ENCODE data around the gene DDX52. TPM values are rescaled to one million over a fixed set of nuclear protein-coding genes. Genes with fewer than 3 reads are reported as not detected.

The DDX52 gene
- polyA plus RNA-seq, 6 donors from 2014 or later: 5.5 to 16.9 (median 12.3) TPM

DNA sequence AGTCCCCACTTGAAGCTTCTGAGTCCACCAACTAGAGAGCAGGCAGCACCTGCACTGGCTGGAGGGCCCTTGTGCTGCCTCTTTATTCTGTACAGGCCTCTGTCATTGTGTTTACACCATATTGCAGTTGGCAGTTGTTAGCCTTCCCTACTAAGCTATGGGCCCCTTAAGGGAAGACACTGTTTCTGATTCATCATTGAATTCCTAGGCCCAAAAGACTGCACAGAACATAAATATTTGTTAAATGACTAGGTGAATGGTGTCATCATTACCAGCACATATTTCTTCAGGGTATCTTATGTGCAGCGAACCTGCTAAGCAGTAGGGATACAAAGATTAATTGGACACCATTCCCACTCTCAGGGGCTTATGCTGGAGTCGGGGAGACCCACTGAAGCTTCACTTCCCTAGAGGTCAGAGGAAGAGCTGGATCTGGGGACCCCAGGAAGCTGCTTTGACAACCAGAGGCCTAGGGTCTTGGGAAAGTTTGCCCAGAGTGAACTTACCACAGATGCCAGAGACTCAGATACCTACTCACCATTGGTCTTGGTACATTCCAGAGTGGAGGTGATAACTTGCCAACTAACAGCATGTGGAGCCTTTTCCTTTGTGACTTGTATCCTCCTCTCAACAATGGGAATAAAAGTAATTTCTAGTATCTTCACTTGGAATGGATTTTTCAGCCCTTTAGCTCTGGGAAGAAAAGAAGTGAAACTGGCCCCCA, 28.7 kb upstream of the DDX52 start:
- H3K36me3 Mint-ChIP-seq: no peaks in the 10 kb centered on the region
- DNase-seq: no peak

DNA sequence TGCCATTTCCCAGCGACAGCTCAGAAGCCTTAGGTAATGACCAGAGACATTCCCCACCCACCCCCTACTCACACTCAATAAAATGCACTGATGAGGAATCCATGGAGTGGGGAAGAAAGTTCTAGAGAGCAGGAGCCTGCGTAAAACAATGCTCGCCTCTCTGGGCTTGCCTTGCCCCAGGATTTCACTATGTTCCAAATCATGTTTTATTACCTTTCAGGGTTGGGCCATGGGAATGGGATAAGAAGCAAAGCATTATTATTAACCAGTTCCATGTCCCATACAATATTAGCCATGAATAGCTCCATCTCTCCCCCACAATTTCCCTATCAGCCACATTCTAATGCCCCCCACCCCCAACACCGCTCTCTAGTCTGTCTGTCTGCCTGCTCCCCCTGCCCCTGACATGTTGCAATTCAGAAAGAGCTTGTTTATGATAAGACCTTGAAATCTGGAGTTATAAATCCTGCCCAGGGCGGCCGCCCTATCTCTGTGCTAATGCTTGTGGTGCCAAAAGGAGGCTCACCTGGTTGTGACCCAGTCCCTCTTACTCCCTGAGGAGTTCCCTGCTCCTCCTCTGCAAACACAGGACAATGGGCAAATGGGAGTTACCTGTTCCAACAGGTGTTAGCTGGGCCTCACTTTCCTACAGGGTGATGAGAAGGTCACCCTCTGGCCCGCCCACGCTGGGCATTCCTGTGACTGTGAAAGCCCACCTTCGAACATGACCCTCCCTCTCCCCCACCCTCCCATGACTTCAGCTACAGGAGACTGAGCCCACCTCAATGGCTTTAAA, 28.0 kb upstream of the DDX52 start:
- no peak for ATAC-seq (ENCODE audit: low read depth in 2 of 2)
- H3K9me3 Mint-ChIP-seq: no peaks in the 10 kb centered on the region
- H3K27ac Mint-ChIP-seq: peak overlapping the region in 1 of 6 donors; percentile 49
- peaks cover under 1 to 12% (median 5%) of the 10 kb centered on the region in 3 donors for H3K27me3 Mint-ChIP-seq
- H3K36me3 Mint-ChIP-seq: no peaks in the 10 kb centered on the region
- H3K4me1 Mint-ChIP-seq: peaks cover 0 to 3% (median 0%) of the 10 kb centered on the region in 3 donors
- no peak for DNase-seq
- H3K4me3 Mint-ChIP-seq: no peak overlapping the region

More for the DNA sequence above, 28.7 kb upstream of the DDX52 start:
- Mint-ChIP-seq H3K27me3 (peaks cover 7 to 20% (median 13%) of the 10 kb centered on the region in 3 donors), H3K4me1 (peaks cover 0 to 11% (median 0%) of the 10 kb centered on the region in 3 donors), H3K27ac (no peak overlapping the region), H3K4me3 (no peak overlapping the region), H3K9me3 (no peaks in the 10 kb centered on the region)
- ATAC-seq (ENCODE audit: low read depth in 2 of 2): no peak

DNA sequence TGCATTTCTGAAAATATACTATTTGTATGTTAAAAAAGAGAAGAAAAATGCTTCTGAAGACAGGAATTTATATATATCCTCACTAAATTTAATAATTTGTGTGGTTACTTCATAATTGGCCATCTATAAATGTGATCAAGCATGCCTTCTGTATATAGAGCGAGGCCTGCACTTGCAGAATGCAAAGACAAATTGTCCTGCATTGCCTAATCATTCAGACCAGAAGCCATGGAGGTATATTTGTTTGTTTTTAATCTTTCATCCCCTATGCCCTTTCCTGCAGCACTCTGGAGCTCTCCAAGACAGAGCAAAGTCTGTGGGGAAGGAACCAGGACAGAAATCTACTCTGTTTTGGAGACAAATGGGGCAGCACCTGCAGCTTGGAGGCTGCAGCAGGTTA, 23.8 kb upstream of the DDX52 start:
- no peak overlapping the region for H3K27ac Mint-ChIP-seq
- H3K27me3 Mint-ChIP-seq: peaks cover 7 to 18% (median 11%) of the 10 kb centered on the region in 3 donors
- ATAC-seq (ENCODE audit: low read depth in 2 of 2): no peak
- no peak for DNase-seq
- no peak overlapping the region for H3K4me3 Mint-ChIP-seq
- H3K36me3 Mint-ChIP-seq: no peaks in the 10 kb centered on the region
- H3K9me3 Mint-ChIP-seq: no peaks in the 10 kb centered on the region
- H3K4me1 Mint-ChIP-seq: no peaks in the 10 kb centered on the region

DNA sequence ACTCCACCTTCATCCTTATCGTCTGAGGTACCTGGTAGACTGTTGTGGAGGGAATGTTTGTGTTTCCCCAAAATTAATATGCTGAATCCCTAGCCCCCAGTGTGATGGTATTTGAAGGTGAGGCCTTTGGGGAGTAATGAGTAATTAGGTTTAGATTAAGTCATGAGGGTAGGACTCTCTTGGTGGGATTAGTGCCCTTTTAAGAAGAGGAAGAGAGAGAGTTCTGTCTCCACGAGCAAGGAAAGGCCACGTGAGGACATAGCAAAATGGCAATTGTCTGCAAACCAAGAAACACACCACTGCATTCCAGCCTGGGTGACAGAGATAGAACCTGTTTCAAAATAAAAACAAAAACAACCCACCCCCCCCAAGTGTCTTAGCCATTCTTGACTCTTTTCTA, 21.0 kb upstream of the DDX52 start:
- Mint-ChIP-seq H3K27me3 (peaks cover 9 to 29% (median 19%) of the 10 kb centered on the region in 3 donors), H3K4me1 (no peaks in the 10 kb centered on the region), H3K27ac (no peak overlapping the region), H3K9me3 (no peaks in the 10 kb centered on the region), H3K4me3 (no peak overlapping the region), H3K36me3 (no peaks in the 10 kb centered on the region)
- no peak for ATAC-seq (ENCODE audit: low read depth in 2 of 2)
- no peak for DNase-seq

DNA sequence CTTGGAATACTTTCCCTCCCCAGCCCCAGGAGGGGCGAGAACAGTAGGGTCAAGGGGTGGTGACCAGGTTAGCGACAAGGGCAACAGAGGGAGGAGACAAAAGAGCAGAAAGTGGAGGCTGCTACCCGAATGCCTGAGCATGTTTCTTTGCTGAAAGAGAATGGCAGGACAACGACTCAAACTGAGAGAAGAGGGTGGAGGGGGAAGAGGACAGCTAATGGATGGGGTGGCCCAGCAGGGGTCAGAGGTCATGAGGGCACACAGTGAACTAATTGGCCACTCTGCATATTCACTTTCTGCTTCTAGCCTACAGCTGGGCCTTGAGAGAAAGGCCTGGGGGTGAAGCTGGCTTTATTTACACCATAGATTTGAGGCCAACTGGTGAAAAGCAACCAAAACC, 19.1 kb upstream of the DDX52 start:
- Mint-ChIP-seq H3K9me3 (no peaks in the 10 kb centered on the region), H3K27me3 (peaks cover 9 to 31% (median 19%) of the 10 kb centered on the region in 3 donors), H3K4me3 (no peak overlapping the region), H3K27ac (peak overlapping the region in 1 of 6 donors; percentile 85), H3K36me3 (no peaks in the 10 kb centered on the region), H3K4me1 (no peaks in the 10 kb centered on the region)
- DNase-seq (no peak), ATAC-seq (ENCODE audit: low read depth in 2 of 2) (no peak)

DNA sequence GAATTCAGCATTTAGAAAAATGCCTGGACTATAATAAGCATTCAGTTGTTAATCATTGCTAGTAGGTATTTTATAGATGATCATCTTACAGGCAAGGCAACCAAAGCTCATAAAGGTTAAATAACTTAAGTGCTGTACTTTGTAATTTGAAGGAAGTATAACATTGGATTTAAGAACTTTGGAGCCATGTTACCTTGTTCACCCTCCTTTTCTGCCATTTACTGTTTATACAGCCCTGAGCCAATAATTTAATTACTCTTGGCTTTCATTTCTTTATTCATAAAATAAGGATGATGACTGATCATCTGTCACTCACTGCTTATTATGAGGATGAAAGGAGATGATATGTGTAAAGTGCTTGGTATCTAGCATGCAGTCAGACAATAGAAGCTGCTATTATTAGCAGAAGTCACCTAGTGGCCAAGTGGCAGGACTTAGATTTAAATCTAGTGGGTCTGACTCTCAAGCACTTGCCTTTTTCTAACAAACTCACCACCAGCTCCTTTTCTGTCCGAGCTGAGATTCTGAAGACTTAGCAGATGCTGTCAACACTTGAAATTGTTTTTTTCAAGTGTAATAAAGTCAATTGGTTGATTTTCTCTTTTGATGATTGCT, 18.3 kb upstream of the DDX52 start:
- Mint-ChIP-seq H3K4me3 (no peak overlapping the region), H3K9me3 (no peaks in the 10 kb centered on the region), H3K36me3 (no peaks in the 10 kb centered on the region), H3K27ac (no peak overlapping the region), H3K4me1 (no peaks in the 10 kb centered on the region), H3K27me3 (peaks cover 9 to 34% (median 19%) of the 10 kb centered on the region in 3 donors)
- no peak for DNase-seq
- ATAC-seq (ENCODE audit: low read depth in 2 of 2): no peak

DNA sequence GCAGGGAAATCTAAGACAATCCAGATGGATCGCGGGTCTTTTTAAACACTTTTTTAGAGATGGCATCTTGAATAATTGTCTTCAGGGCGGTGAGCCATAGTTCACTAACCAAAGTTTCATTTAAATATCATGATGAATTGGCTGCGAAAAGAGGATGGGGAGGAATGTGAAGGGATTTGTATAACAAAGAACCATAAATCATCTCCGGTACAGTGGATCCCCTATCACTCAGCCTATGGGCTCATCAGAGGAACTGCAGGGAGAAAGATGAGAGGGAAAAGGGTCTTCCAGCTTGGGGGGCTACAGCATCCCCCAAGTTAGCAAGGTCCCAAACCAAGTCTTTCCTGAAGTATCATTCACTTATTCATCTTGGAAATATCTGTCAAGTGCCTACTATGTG, 16.7 kb upstream of the DDX52 start:
- ATAC-seq (ENCODE audit: low read depth in 2 of 2) (no peak), DNase-seq (no peak)
- Mint-ChIP-seq H3K36me3 (no peaks in the 10 kb centered on the region), H3K4me1 (no peaks in the 10 kb centered on the region), H3K27ac (no peak overlapping the region), H3K9me3 (no peaks in the 10 kb centered on the region), H3K27me3 (peaks cover 9 to 34% (median 9%) of the 10 kb centered on the region in 3 donors), H3K4me3 (no peak overlapping the region)

DNA sequence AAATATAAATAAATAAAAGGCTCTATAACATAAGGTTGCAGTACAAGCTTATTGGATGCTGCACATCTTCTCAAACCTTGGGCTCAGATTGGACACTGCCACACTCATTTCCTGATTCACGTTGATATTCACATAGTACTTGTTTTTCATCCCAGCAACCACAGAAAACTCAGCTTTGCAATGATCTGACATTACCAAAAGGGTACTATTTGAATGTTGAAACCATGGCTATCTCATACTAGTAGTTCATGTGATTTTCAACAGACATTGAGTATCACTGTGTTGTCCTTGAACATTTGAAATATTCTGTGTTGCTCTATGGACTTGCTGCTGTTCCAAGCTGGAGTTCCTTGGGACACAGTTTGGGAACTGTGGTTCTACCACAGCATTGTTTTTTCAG, 14.0 kb upstream of the DDX52 start:
- Mint-ChIP-seq H3K9me3 (no peaks in the 10 kb centered on the region), H3K4me1 (no peaks in the 10 kb centered on the region), H3K4me3 (no peak overlapping the region), H3K36me3 (no peaks in the 10 kb centered on the region), H3K27ac (no peak overlapping the region), H3K27me3 (peaks cover 3 to 18% (median 13%) of the 10 kb centered on the region in 3 donors)
- ATAC-seq (ENCODE audit: low read depth in 2 of 2) (no peak), DNase-seq (no peak)

DNA sequence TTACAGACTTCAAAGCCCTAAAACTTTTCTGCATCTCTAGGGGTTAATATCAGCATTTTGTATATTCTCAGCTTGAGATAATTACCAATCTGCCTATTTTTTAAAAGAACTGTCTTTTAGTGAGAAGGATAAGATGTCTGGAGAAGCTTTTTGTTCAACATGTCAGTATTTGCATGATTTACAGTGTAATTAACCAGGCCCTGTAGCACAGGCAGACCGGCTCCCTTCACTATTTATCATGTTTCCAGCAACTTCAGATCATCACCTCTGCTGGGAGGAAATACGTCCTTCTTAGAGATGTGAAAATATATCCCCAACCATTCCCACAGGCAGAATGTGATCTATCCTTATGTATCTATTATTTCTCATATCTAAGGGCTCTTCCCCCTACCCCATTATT, 8.6 kb upstream of the DDX52 start:
- H3K27ac Mint-ChIP-seq: no peak overlapping the region
- ATAC-seq (ENCODE audit: low read depth in 2 of 2) (no peak), DNase-seq (no peak)
- peaks cover 36 to 42% (median 38%) of the 10 kb centered on the region in 3 donors for H3K27me3 Mint-ChIP-seq
- H3K4me3 Mint-ChIP-seq: no peak overlapping the region
- no peaks in the 10 kb centered on the region for H3K9me3 Mint-ChIP-seq
- no peaks in the 10 kb centered on the region for H3K4me1 Mint-ChIP-seq
- H3K36me3 Mint-ChIP-seq: no peaks in the 10 kb centered on the region

DNA sequence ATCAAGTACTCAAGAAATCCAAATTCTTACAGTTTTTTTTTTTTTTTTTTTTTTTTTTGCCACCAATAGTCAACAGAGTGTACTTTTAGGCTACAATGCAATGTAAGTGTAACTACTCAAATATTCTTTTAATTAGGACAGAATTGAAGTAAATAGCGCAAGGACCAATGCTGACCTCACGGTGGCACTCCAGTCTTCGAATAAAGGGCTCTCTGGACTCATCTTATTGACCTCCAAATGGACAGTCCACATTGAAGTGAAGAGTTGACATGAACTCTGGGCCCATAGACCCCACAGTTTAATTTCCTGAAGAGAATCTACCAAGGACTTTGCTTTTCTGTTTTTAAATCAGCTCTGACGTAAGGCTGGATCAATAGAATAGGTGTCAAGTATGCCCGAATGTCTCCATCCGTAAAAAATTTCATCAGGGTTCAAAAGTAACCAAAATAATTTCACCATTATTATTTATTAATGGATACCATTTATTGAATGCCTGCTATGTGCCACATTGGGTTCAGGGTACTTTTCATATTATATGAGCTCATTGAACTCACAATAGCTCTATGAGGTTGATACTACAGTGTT, 7.3 kb upstream of the DDX52 start:
- ATAC-seq (ENCODE audit: low read depth in 2 of 2): no peak
- no peak for DNase-seq
- Mint-ChIP-seq H3K4me1 (no peaks in the 10 kb centered on the region), H3K9me3 (no peaks in the 10 kb centered on the region), H3K27ac (no peak overlapping the region), H3K27me3 (peaks cover 49 to 56% (median 50%) of the 10 kb centered on the region in 3 donors), H3K36me3 (no peaks in the 10 kb centered on the region), H3K4me3 (no peak overlapping the region)

DNA sequence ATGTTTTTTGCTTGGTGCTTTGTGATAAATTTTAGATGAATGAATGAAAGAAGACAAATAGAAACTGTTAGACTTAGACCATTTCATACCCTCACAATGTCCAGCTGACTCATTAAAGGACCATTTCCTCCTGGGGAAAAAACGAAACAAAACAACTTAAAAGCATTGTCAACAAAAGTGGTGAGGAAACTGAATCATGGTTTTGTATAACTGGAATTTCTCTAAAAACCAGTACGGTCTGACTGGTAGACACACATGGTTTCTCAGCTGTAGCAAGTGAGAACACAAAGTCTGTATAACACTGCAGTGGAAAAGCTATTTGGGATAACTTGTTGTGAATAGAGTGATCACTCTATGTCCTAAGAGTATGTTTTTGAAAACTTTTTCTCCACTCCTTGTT, 5.3 kb upstream of the DDX52 start:
- Mint-ChIP-seq H3K9me3 (no peaks in the 10 kb centered on the region), H3K27me3 (peaks cover 59 to 67% (median 64%) of the 10 kb centered on the region in 3 donors), H3K4me1 (peaks cover 3 to 5% (median 3%) of the 10 kb centered on the region in 3 donors), H3K36me3 (no peaks in the 10 kb centered on the region), H3K4me3 (no peak overlapping the region), H3K27ac (no peak overlapping the region)
- no peak for DNase-seq
- no peak for ATAC-seq (ENCODE audit: low read depth in 2 of 2)

DNA sequence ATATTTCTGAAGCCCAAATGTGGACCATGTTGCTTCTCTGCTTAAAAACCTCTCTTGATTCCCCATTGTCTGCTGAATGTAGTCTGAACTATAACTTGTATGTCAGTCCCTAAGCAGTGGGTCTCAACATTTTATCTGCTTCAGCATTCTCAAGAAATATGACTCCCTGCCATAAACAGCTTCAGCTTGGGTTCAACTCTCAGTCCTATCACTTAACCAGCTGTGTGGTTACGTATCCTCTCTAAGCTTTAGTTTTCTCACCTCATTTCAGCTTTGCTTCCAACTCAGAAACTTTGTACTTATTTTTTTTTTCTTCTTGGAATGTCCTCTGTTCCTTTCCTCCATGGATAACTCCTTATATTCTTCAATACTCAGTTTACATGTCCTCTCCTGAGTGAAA, 4.6 kb upstream of the DDX52 start:
- DNase-seq (no peak), ATAC-seq (ENCODE audit: low read depth in 2 of 2) (no peak)
- Mint-ChIP-seq H3K4me1 (peaks cover 8 to 11% (median 10%) of the 10 kb centered on the region in 3 donors), H3K27me3 (peaks cover 59 to 65% (median 63%) of the 10 kb centered on the region in 3 donors), H3K9me3 (no peaks in the 10 kb centered on the region), H3K4me3 (no peak overlapping the region), H3K27ac (peak overlapping the region in 1 of 6 donors; percentile 23), H3K36me3 (no peaks in the 10 kb centered on the region)

DNA sequence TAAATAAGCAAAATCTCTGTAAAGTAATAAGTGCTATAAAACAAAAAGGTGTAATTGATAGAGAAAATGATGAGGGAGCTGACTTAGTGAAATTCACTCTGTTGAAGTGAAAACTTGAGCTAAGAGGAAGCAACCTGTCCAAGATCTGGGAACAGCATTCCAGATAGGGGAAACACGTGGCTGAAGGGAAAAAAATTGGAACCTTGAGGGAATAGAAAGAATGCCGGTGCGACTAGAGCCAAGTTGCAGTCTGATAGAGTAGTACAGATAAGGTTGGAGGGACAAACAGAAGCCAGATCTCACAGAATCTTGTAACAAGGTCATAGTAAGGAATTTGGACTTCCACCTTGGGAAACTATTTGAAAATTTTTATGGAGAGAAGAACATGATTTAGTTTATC, 623 bp upstream of the DDX52 start:
- DNase-seq (no peak), ATAC-seq (ENCODE audit: low read depth in 2 of 2) (no peak)
- H3K4me1 Mint-ChIP-seq: peaks cover 22 to 40% (median 33%) of the 10 kb centered on the region in 3 donors
- H3K4me3 Mint-ChIP-seq: peak overlapping the region; percentile 93 to 99 (median 96)
- peaks cover 32 to 42% (median 38%) of the 10 kb centered on the region in 3 donors for H3K27me3 Mint-ChIP-seq
- H3K27ac Mint-ChIP-seq: peak overlapping the region in 5 of 6 donors; percentile 24 to 97 (median 92)
- no peaks in the 10 kb centered on the region for H3K9me3 Mint-ChIP-seq
- H3K36me3 Mint-ChIP-seq: peaks cover 7 to 8% of the 10 kb centered on the region in 2 donors
